ENCODE measurements around the gene ZNF385B. TPM values are rescaled to one million over a fixed set of nuclear protein-coding genes. Genes with fewer than 3 reads are reported as not detected.

The ZNF385B gene
- polyA plus RNA-seq, 1 donor from 2014 or later: 0.31 TPM

DNA sequence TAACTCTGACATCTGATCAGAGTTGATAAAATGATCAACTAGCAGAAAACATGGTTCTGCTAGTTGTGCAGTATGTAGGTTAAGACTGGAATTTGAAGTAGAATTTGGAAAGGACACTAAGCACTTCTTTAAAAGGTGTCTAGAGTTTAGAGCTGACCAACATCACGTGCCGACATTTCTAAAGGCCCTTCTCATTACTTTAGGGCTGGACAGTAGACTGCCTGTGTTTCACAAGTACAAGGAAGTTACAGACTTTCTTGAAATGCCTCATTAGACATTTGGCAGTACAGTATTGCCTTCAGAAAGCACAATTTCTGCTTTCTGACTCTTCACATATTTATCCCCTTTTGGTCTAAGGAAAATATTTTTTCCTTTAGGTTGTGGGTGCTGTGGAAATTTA, 255.3 kb downstream of the ZNF385B start:
- H3K27ac ChIP-seq (ENCODE audit: low read length): no peak overlapping the region
- TF ChIP-seq MXI1 (conservative IDR thresholded peaks at IDR 0.05; ENCODE audit: poor library complexity, severe bottlenecking): no peak
- no peak for TF ChIP-seq POLR2AphosphoS5 (IDR thresholded peaks at IDR 0.05)
- TF ChIP-seq EZH2 (IDR thresholded peaks at IDR 0.05; ENCODE audit: borderline replicate concordance, insufficient read depth, low read length, poor library complexity, severe bottlenecking): no peak
- TF ChIP-seq, protein P1, sequence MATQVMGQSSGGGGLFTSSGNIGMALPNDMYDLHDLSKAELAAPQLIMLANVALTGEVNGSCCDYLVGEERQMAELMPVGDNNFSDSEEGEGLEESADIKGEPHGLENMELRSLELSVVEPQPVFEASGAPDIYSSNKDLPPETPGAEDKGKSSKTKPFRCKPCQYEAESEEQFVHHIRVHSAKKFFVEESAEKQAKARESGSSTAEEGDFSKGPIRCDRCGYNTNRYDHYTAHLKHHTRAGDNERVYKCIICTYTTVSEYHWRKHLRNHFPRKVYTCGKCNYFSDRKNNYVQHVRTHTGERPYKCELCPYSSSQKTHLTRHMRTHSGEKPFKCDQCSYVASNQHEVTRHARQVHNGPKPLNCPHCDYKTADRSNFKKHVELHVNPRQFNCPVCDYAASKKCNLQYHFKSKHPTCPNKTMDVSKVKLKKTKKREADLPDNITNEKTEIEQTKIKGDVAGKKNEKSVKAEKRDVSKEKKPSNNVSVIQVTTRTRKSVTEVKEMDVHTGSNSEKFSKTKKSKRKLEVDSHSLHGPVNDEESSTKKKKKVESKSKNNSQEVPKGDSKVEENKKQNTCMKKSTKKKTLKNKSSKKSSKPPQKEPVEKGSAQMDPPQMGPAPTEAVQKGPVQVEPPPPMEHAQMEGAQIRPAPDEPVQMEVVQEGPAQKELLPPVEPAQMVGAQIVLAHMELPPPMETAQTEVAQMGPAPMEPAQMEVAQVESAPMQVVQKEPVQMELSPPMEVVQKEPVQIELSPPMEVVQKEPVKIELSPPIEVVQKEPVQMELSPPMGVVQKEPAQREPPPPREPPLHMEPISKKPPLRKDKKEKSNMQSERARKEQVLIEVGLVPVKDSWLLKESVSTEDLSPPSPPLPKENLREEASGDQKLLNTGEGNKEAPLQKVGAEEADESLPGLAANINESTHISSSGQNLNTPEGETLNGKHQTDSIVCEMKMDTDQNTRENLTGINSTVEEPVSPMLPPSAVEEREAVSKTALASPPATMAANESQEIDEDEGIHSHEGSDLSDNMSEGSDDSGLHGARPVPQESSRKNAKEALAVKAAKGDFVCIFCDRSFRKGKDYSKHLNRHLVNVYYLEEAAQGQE (IDR thresholded peaks at IDR 0.05; ENCODE audit: borderline replicate concordance): no peak
- no peak for TF ChIP-seq RAD21 (conservative IDR thresholded peaks at IDR 0.05)
- TF ChIP-seq, protein P2, sequence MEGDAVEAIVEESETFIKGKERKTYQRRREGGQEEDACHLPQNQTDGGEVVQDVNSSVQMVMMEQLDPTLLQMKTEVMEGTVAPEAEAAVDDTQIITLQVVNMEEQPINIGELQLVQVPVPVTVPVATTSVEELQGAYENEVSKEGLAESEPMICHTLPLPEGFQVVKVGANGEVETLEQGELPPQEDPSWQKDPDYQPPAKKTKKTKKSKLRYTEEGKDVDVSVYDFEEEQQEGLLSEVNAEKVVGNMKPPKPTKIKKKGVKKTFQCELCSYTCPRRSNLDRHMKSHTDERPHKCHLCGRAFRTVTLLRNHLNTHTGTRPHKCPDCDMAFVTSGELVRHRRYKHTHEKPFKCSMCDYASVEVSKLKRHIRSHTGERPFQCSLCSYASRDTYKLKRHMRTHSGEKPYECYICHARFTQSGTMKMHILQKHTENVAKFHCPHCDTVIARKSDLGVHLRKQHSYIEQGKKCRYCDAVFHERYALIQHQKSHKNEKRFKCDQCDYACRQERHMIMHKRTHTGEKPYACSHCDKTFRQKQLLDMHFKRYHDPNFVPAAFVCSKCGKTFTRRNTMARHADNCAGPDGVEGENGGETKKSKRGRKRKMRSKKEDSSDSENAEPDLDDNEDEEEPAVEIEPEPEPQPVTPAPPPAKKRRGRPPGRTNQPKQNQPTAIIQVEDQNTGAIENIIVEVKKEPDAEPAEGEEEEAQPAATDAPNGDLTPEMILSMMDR (IDR thresholded peaks at IDR 0.05; ENCODE audit: poor library complexity, severe bottlenecking): no peak
- TF ChIP-seq EP300 (conservative IDR thresholded peaks at IDR 0.05; ENCODE audit: poor library complexity, severe bottlenecking): no peak
- no peak for TF ChIP-seq SMC3 (conservative IDR thresholded peaks at IDR 0.05; ENCODE audit: poor library complexity)
- no peak for TF ChIP-seq TAF1 (IDR thresholded peaks at IDR 0.05; ENCODE audit: low read depth)
- H3F3A ChIP-seq (ENCODE audit: insufficient read depth, low read length, poor library complexity, severe bottlenecking): no peaks in the 10 kb centered on the region
- H3K27me3 ChIP-seq (ENCODE audit: insufficient read depth, low read depth, low read length): no peaks in the 10 kb centered on the region
- H3K9me2 ChIP-seq (ENCODE audit: insufficient read depth, low read length): no peaks in the 10 kb centered on the region
- no peaks in the 10 kb centered on the region for H3K36me3 ChIP-seq (ENCODE audit: insufficient read depth, low read length)
- no peak overlapping the region for H3K4me2 ChIP-seq (ENCODE audit: low read length)
- no peak overlapping the region for H3K9ac ChIP-seq (ENCODE audit: low read length)
- H4K20me1 ChIP-seq (ENCODE audit: insufficient read depth): no peaks in the 10 kb centered on the region
- no peaks in the 10 kb centered on the region for H3K79me2 ChIP-seq (replicated peaks; ENCODE audit: insufficient read depth, low read length)
- H3K9me3 ChIP-seq (ENCODE audit: low read length): no peaks in the 10 kb centered on the region
- no peak overlapping the region for H2AFZ ChIP-seq (ENCODE audit: low read depth, low read length)
- H3K4me3 ChIP-seq (ENCODE audit: low read length): no peak overlapping the region

- no peak overlapping the region for H2AFZ ChIP-seq (ENCODE audit: low read depth, low read length)
- TF ChIP-seq EZH2 (IDR thresholded peaks at IDR 0.05; ENCODE audit: borderline replicate concordance, insufficient read depth, low read length, poor library complexity, severe bottlenecking) (no peak), TAF1 (IDR thresholded peaks at IDR 0.05; ENCODE audit: low read depth) (no peak), RAD21 (conservative IDR thresholded peaks at IDR 0.05) (no peak), SMC3 (conservative IDR thresholded peaks at IDR 0.05; ENCODE audit: poor library complexity) (no peak), POLR2AphosphoS5 (IDR thresholded peaks at IDR 0.05) (no peak), MXI1 (conservative IDR thresholded peaks at IDR 0.05; ENCODE audit: poor library complexity, severe bottlenecking) (no peak), EP300 (conservative IDR thresholded peaks at IDR 0.05; ENCODE audit: poor library complexity, severe bottlenecking) (no peak)
- TF ChIP-seq, protein P1 (IDR thresholded peaks at IDR 0.05; ENCODE audit: borderline replicate concordance): no peak
- TF ChIP-seq, protein P2 (IDR thresholded peaks at IDR 0.05; ENCODE audit: poor library complexity, severe bottlenecking): no peak
- no peaks in the 10 kb centered on the region for H4K20me1 ChIP-seq (ENCODE audit: insufficient read depth)
Observed at GRCh38 chr2:179605341-179605740, 256.1 kb downstream of the ZNF385B start.

More at GRCh38 chr2:179605341-179605740, 256.1 kb downstream of the ZNF385B start:
- no peaks in the 10 kb centered on the region for H3K36me3 ChIP-seq (ENCODE audit: insufficient read depth, low read length)
- H3K79me2 ChIP-seq (replicated peaks; ENCODE audit: insufficient read depth, low read length): no peaks in the 10 kb centered on the region
- no peaks in the 10 kb centered on the region for H3K9me3 ChIP-seq (ENCODE audit: low read length)
- no peak overlapping the region for H3K9ac ChIP-seq (ENCODE audit: low read length)
- H3K27me3 ChIP-seq (ENCODE audit: insufficient read depth, low read depth, low read length): no peaks in the 10 kb centered on the region
- no peak overlapping the region for H3K27ac ChIP-seq (ENCODE audit: low read length)
- H3F3A ChIP-seq (ENCODE audit: insufficient read depth, low read length, poor library complexity, severe bottlenecking): no peaks in the 10 kb centered on the region
- no peaks in the 10 kb centered on the region for H3K9me2 ChIP-seq (ENCODE audit: insufficient read depth, low read length)
- H3K4me3 ChIP-seq (ENCODE audit: low read length): no peak overlapping the region
- no peak overlapping the region for H3K4me2 ChIP-seq (ENCODE audit: low read length)

All from neural cell (in vitro differentiated cells).